NCI-H82 treated with DMSO at 0.1 percent for 48 hours (cell line): Measurements from ENCODE around the gene PCDHGB2.
"Not testable (repeated sequence)": the region's sequence is repeated elsewhere in the genome, so short reads cannot be mapped to it uniquely, and the experiment has no call there.

Experiments
- DNase-seq: peaks from one replicate; lab custom pipeline; 2025; ENCODE audit not compliant: unreplicated experiment; lab: John Stamatoyannopoulos, UW

Gene PCDHGB2

DNA sequence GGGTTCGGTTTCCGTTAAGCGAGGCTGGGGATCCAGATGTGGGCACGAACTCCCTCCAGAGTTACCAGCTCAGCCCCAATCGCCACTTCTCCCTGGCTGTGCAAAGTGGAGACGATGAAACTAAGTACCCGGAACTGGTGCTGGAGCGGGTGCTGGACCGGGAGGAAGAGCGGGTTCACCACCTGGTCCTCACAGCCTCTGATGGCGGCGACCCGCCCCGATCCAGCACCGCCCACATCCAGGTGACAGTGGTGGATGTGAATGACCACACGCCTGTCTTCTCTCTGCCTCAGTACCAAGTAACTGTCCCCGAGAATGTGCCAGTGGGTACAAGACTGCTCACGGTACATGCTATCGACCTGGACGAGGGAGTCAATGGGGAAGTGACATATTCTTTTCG lies 23.6 kb downstream of the PCDHGB2 start:
- DNase-seq: no peak

DNA sequence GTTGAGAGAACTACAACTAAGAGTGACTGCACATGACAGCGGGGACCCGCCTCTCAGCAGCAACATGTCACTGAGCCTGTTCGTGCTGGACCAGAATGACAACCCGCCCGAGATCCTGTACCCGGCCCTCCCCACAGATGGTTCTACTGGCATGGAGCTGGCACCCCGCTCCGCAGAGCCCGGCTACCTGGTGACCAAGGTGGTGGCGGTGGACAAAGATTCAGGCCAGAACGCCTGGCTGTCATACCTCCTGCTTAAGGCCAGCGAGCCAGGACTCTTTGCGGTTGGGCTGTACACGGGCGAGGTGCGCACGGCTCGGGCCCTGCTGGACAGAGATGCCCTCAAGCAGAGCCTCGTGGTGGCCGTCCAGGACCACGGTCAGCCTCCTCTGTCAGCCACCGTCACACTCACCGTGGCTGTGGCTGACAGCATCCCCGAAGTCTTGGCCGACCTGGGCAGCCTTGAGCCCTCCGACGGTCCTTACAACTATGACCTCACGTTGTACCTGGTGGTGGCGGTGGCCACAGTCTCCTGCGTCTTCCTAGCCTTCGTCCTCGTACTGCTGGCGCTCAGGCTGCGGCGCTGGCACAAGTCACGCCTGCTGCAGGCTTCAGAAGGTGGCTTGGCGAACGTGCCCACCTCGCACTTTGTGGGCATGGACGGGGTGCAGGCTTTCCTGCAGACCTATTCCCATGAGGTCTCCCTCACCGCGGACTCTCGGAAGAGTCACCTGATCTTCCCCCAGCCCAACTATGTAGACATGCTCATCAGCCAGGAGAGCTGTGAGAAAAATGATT lies 24.9 kb downstream of the PCDHGB2 start:
- no peak for DNase-seq

DNA sequence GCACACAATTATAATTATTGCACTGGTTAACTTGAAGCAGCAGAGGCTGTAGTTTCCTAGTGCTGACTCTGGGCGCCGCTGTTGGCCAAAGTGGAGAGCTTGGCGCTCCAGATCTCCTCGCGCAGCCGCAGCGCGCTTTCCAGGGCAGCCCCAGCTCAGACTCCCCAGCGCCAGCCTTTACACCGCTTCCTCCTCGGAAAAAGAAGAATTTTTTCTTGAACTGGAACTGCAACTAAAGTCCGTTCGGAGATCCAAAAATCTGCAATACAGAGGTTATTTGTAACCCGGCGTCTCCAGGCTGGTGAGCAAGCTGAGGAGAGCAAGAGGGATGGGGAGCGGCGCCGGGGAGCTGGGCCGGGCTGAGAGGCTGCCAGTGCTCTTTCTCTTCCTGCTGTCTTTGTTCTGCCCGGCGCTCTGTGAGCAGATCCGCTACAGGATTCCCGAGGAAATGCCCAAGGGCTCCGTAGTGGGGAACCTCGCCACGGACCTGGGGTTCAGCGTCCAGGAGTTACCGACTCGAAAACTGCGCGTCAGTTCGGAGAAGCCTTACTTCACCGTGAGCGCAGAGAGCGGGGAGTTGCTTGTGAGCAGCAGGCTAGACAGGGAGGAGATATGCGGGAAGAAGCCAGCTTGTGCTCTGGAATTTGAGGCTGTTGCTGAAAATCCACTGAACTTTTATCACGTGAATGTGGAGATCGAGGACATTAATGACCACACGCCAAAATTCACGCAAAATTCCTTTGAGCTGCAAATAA lies 27.9 kb downstream of the PCDHGB2 start, which contains the start of gene PCDHGB4:
Gene PCDHGB4 (plus strand): TSS at position 142 of the 755 bp plus-strand sequence. CDS start 187 bp downstream, at position 329.
- DNase-seq: not testable (repeated sequence)

- DNase-seq: no peak
Observed at GRCh38 chr5:141388661-141389060, 28.9 kb downstream of the PCDHGB2 start.

GRCh38 chr5:141389153-141390042 lies 29.6 kb downstream of the PCDHGB2 start:
- no peak for DNase-seq

DNA sequence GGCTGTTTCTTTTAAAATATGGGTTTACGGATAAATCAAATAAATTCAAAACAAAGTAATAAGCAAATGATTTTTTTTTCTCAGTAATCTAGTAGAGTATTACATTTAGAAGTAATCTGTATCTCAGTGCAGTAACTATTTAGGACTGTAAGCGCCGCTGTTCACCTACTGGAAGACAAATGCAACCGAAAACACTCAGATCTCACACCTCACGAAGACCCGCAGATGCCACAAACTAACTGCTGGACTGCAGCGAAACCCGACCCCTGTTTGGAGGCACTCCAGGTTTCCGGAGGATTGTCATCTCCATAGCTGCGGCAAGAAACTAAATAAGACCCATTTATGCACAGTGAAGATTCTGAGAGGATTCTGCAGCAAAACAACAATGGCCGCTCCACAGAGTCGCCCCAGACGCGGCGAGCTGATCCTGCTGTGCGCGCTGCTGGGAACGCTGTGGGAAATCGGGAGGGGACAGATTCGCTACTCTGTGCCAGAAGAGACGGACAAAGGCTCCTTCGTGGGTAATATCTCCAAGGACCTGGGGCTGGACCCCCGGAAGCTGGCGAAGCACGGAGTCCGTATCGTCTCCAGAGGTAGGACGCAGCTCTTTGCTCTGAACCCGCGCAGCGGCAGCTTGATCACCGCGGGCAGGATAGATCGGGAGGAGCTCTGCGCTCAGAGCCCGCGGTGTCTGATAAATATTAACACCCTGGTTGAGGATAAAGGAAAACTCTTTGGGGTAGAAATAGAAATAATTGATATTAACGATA lies 32.8 kb downstream of the PCDHGB2 start, which contains the start of gene PCDHGA8:
Gene PCDHGA8 (plus strand): TSS at position 205 of the 770 bp plus-strand sequence. CDS start 181 bp downstream, at position 386.
- no peak for DNase-seq

DNA sequence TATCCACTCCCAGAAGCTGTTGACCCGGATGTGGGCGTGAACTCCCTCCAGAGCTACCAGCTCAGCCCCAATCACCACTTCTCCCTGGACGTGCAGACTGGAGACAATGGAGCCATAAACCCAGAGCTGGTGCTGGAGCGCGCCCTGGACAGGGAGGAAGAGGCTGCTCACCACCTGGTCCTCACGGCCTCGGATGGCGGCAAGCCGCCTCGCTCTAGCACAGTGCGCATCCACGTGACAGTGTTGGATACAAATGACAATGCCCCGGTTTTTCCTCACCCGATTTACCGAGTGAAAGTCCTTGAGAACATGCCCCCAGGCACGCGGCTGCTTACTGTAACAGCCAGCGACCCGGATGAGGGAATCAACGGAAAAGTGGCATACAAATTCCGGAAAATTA lies 33.5 kb downstream of the PCDHGB2 start:
- DNase-seq: no peak

DNA sequence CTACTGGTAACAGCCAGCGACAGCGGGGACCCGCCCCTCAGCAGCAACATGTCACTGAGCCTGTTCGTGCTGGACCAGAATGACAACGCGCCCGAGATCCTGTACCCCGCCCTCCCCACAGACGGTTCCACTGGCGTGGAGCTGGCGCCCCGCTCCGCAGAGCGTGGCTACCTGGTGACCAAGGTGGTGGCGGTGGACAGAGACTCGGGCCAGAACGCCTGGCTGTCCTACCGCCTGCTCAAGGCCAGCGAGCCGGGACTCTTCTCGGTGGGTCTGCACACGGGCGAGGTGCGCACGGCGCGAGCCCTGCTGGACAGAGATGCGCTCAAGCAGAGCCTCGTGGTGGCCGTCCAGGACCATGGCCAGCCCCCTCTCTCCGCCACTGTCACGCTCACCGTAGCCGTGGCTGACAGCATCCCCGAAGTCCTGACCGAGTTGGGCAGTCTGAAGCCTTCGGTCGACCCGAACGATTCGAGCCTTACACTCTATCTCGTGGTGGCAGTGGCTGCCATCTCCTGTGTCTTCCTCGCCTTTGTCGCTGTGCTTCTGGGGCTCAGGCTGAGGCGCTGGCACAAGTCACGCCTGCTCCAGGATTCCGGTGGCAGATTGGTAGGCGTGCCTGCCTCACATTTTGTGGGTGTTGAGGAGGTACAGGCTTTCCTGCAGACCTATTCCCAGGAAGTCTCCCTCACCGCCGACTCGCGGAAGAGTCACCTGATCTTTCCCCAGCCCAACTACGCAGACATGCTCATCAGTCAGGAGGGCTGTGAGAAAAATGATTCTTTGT lies 34.8 kb downstream of the PCDHGB2 start:
- not testable (repeated sequence) for DNase-seq

DNA sequence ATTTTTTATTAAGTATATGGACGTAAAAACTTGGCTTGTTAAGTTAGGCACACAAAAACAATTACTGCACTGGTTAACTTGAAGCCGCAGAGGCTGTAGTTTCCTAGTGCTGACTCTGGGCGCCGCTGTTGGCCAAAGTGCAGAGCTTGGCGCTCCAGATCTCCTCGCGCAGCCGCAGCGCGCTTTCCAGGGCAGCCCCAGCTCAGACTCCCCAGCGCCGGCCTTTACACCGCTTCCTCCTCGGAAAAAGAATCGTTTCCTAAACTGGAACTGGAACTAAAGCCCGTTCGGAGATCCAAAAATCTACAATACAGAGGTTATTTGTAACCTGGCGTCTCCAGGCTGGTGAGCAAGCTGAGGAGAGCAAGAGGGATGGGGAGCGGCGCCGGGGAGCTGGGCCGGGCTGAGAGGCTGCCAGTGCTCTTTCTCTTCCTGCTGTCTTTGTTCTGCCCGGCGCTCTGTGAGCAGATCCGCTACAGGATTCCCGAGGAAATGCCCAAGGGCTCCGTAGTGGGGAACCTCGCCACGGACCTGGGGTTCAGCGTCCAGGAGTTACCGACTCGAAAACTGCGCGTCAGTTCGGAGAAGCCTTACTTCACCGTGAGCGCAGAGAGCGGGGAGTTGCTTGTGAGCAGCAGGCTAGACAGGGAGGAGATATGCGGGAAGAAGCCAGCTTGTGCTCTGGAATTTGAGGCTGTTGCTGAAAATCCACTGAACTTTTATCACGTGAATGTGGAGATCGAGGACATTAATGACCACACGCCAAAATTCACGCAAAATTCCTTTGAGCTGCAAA lies 38.2 kb downstream of the PCDHGB2 start, which contains the start of gene PCDHGB5:
Gene PCDHGB5 (plus strand): TSS at position 192 of the 796 bp plus-strand sequence. CDS start 181 bp downstream, at position 373.
- DNase-seq: not testable (repeated sequence)

DNA sequence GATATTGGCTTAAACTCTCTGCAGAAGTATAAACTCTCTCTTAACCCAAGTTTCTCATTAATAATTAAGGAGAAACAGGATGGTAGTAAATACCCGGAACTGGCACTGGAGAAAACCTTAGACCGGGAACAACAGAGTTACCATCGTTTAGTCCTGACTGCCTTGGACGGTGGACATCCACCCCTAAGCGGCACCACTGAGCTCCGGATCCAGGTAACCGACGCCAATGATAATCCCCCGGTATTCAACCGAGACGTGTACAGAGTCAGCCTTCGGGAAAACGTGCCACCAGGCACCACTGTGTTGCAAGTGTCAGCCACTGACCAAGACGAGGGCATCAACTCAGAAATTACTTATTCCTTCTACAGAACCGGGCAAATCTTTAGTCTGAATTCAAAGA lies 38.8 kb downstream of the PCDHGB2 start:
- DNase-seq: no peak

DNA sequence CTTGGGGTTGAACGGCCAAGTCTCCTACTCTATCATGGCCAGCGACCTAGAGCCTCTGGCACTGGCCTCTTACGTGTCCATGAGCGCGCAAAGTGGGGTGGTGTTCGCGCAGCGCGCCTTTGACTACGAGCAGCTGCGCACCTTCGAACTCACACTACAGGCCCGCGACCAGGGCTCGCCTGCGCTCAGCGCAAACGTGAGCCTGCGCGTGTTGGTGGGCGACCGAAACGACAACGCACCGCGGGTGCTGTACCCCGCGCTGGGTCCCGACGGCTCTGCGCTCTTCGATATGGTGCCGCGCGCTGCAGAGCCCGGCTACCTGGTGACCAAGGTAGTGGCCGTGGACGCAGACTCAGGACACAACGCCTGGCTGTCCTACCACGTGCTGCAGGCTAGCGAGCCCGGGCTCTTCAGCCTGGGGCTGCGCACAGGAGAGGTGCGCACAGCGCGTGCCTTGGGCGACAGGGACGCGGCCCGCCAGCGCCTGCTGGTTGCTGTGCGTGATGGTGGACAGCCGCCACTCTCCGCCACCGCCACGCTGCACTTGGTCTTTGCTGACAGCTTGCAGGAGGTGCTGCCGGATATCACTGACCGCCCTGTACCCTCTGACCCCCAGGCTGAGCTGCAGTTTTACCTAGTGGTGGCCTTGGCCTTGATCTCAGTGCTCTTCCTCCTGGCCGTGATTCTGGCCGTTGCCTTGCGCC lies 39.9 kb downstream of the PCDHGB2 start:
- DNase-seq: no peak

- DNase-seq: no peak
Observed at GRCh38 chr5:141402553-141403243, 42.9 kb downstream of the PCDHGB2 start, which contains the start of gene PCDHGA9. Gene PCDHGA9 (plus strand): TSS chr5:141402778. CDS start chr5:141402953, 175 bp downstream.

DNA sequence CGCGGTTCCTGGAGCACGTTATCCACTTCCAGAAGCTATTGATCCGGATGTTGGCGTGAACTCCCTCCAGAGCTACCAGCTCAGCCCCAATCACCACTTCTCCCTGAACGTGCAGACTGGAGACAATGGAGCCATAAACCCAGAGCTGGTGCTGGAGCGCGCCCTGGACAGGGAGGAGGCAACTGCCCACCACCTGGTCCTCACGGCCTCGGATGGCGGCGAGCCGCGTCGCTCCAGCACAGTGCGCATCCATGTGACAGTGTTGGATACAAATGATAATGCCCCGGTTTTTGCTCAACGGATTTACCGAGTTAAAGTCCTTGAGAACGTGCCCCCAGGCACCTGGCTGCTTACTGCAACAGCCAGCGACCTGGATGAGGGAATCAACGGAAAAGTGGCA lies 43.6 kb downstream of the PCDHGB2 start:
- no peak for DNase-seq

DNA sequence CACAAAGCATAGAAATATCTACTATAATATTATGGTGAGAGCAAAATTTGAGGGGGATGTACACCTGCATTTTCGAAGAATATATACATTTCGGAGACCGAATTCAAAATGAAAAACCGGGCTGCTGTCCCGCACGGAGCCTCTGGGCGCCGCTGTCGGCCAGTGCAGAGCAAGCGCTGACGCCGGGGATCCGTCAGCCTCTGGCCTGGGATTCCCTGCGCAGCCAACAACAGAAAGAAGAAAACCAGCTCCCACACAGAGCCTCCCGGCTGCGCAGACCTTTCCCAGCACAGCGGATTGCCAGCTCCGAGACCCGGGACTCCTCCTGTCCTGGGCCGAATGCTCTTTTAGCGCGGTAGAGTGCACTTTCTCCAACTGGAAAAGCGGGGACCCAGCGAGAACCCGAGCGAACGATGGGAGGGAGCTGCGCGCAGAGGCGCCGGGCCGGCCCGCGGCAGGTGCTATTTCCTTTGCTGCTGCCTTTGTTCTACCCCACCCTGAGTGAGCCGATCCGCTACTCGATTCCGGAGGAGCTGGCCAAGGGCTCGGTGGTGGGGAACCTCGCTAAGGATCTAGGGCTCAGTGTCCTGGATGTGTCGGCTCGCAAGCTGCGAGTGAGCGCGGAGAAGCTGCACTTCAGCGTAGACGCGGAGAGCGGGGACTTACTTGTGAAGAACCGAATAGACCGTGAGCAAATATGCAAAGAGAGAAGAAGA lies 48.2 kb downstream of the PCDHGB2 start, which contains the start of gene PCDHGB6:
Gene PCDHGB6 (plus strand): TSS at position 232 of the 716 bp plus-strand sequence. CDS start 182 bp downstream, at position 414.
- not testable (repeated sequence) for DNase-seq

DNA sequence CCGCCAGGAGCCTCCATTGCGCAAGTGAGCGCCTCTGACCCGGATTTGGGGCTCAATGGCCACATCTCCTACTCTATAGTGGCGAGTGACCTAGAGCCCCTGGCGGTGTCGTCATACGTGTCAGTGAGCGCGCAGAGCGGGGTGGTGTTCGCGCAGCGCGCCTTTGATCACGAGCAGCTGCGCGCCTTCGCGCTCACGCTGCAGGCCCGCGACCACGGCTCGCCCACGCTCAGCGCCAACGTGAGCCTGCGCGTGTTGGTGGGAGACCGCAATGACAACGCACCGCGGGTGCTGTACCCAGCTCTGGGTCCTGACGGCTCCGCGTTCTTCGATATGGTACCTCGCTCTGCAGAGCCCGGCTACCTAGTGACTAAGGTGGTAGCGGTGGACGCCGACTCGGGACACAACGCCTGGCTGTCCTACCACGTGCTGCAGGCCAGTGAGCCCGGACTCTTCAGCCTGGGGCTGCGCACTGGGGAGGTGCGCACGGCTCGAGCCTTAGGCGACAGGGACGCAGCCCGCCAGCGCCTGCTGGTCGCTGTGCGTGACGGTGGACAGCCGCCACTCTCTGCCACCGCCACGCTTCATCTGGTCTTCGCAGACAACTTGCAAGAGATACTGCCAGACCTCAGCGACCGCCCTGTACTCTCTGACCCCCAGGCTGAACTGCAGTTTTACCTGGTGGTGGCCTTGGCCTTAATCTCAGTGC lies 50.0 kb downstream of the PCDHGB2 start:
- DNase-seq: no peak

DNA sequence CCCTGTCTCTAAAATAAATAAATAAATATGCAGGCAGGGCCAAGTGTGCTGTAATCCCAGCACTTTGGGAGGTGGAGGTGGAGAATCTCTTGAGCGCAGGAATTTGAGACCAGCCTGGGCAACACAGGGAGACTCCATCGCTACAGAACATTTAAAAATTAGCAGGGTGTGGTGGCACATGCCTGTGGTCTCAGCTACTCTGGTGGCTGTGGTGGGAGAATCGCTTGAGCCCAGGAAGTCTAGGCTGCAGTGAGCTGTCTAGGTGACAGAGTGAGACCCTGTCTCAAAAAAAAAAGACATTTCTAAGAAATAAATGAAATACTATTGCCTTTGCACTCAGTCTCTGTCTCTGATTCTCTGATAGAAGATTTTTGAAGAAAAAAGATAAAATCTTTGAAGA lies 51.8 kb downstream of the PCDHGB2 start:
- no peak for DNase-seq
